ENCODE measurements around the gene GPX3. TPM values are rescaled to one million over a fixed set of nuclear protein-coding genes. Genes with fewer than 3 reads are reported as not detected.

GPX3 gene
- total and polyA plus RNA-seq, 2 of the 8 experiments (the other 6 are each of a cell fraction or from before 2014, with no cell fraction given), result 27.8 to 77.9 TPM

GRCh38 chr5:151033217-151033934, 13.0 kb downstream of the GPX3 start (continued):
- TF ChIP-seq E2F6 (IDR thresholded peaks at IDR 0.05) (no peak), GTF2F1 (IDR thresholded peaks at IDR 0.05; ENCODE audit: borderline replicate concordance, low read depth, low read length) (no peak), CREB1 (IDR thresholded peaks at IDR 0.05) (no peak), ASH2L (IDR thresholded peaks at IDR 0.05; ENCODE audit: low read length) (no peak), RBBP5 (IDR thresholded peaks at IDR 0.05; ENCODE audit: borderline replicate concordance, low read depth, low read length) (no peak), PHF8 (conservative IDR thresholded peaks at IDR 0.05; ENCODE audit: low read depth, low read length) (no peak), CBX5 (IDR thresholded peaks at IDR 0.05; ENCODE audit: low read depth, low read length) (no peak), SRF (IDR thresholded peaks at IDR 0.05; ENCODE audit: low read depth, low read length) (no peak)
- TF ChIP-seq, protein P1, sequence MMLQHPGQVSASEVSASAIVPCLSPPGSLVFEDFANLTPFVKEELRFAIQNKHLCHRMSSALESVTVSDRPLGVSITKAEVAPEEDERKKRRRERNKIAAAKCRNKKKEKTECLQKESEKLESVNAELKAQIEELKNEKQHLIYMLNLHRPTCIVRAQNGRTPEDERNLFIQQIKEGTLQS (IDR thresholded peaks at IDR 0.05; ENCODE audit: insufficient read depth, low read depth, low read length), result no peak
